NCI-H2107 (cell line): ENCODE measurements around the gene PYROXD2.
A peak's percentile ranks its signal among the peaks of the same experiment; 100 is the strongest.
"Not testable (repeated sequence)": the region's sequence is repeated elsewhere in the genome, so short reads cannot be mapped to it uniquely, and the experiment has no call there.

Experiments
- DNase-seq: peaks from one replicate; lab custom pipeline; 2025; lab: John Stamatoyannopoulos, UW

The PYROXD2 gene

GRCh38 chr10:98365406-98366061, 49.4 kb downstream of the PYROXD2 start:
- DNase-seq, result no peak

- DNase-seq, result no peak
These were observed 50.4 kb downstream of the PYROXD2 start for GRCh38 chr10:98364432-98365102.

GRCh38 chr10:98363220-98363619, 51.8 kb downstream of the PYROXD2 start:
- no peak for DNase-seq

GRCh38 chr10:98361131-98362025, 53.6 kb downstream of the PYROXD2 start:
- DNase-seq, result no peak

- peak; percentile 9 for DNase-seq
These were observed 57.7 kb downstream of the PYROXD2 start for GRCh38 chr10:98357194-98357822.

GRCh38 chr10:98354491-98354890, 60.5 kb downstream of the PYROXD2 start:
- no peak for DNase-seq

- no peak for DNase-seq
These were observed 61.8 kb downstream of the PYROXD2 start for GRCh38 chr10:98353170-98353569.

- DNase-seq, result no peak
These were observed 63.1 kb downstream of the PYROXD2 start for GRCh38 chr10:98351831-98352402.

GRCh38 chr10:98349508-98349922, 65.5 kb downstream of the PYROXD2 start:
- no peak for DNase-seq

GRCh38 chr10:98346847-98347246, 68.1 kb downstream of the PYROXD2 start:
- no peak for DNase-seq

- no peak for DNase-seq
These were observed 70.4 kb downstream of the PYROXD2 start for GRCh38 chr10:98344589-98345038.

GRCh38 chr10:98341701-98342100, 73.3 kb downstream of the PYROXD2 start:
- not testable (repeated sequence) for DNase-seq

GRCh38 chr10:98340940-98341310, 74.1 kb downstream of the PYROXD2 start:
- DNase-seq, result no peak

- no peak for DNase-seq
These were observed 74.6 kb downstream of the PYROXD2 start for GRCh38 chr10:98340261-98340939.

- DNase-seq, result no peak
These were observed 75.2 kb downstream of the PYROXD2 start for GRCh38 chr10:98339799-98340198.

- DNase-seq, result no peak
These were observed 76.1 kb downstream of the PYROXD2 start for GRCh38 chr10:98338896-98339295.

- DNase-seq, result no peak
These were observed 76.7 kb downstream of the PYROXD2 start for GRCh38 chr10:98338318-98338717.

GRCh38 chr10:98337484-98337883, 77.5 kb downstream of the PYROXD2 start:
- no peak for DNase-seq
